ENCODE results near the gene EPN2.

EPN2 gene

GRCh38 chr17:19365833-19366636, 128.9 kb downstream of the EPN2 start:
- DNase-seq (ENCODE audit: low read depth in 3 of 3): no peak

DNA sequence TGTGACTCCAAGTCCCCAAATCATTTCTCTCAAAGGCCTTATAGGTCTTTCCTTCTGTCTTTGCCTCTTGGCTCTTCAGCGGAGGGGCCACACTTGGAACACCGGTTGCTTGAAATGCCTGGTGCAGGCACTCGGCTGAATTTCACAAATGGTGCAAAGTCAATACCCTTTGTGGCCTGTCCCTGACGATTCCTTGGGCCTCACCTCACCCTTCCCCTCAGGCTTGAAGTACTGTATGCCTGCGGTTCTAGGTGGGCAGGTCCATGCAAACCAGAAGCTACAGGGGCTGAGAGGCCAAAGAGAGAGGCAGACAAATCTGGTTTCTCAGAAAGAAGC, 129.4 kb downstream of the EPN2 start:
- DNase-seq (ENCODE audit: low read depth in 3 of 3): no peak

GRCh38 chr17:19368229-19368628, 131.1 kb downstream of the EPN2 start:
- DNase-seq (ENCODE audit: low read depth in 3 of 3): no peak

- DNase-seq (ENCODE audit: low read depth in 3 of 3): no peak
Observed at GRCh38 chr17:19369107-19369778, 132.1 kb downstream of the EPN2 start.

- no peak for DNase-seq (ENCODE audit: low read depth in 3 of 3)
Observed at GRCh38 chr17:19369846-19370492, 132.8 kb downstream of the EPN2 start.

GRCh38 chr17:19370493-19370960, 133.4 kb downstream of the EPN2 start:
- no peak for DNase-seq (ENCODE audit: low read depth in 3 of 3)

- no peak for DNase-seq (ENCODE audit: low read depth in 3 of 3)
Observed at GRCh38 chr17:19371259-19372010, 134.3 kb downstream of the EPN2 start.

DNA sequence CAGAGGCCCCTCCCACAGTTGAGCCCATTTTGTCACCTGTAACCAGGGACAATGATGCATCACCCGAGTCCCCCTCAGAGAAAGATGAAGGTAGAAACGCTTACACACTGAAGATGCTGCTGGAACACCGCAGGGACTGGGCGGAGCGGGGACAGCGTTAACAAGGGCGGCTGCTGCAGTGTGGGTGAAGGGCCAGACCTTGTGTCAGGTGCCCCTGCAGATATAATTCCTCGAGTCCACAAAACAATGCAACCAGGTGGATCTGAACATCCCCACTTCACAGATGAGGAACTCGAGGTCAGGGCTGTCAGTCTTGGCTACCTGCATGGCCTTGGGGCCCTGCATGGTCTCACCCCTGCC, 134.8 kb downstream of the EPN2 start:
- DNase-seq (ENCODE audit: low read depth in 3 of 3): no peak

DNA sequence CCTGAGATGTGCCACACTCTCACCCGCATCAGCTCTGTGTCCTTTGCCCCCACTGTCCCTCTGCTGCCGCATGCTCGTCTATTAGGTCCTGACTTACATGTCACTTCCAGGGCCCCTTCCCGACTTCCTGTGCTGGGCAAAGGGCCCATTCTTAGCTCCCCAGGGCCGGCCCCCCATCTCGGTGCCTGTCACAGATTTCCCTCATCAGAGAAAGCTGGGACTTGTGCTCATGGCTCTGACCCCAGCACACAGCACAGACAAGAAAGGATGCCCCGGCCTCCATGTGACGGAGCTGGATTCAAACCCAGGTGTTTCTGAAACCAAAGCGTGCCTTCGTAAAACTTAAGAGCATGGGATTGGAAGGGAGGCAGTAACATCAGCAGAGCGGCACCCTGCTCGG, 135.3 kb downstream of the EPN2 start:
- DNase-seq (ENCODE audit: low read depth in 3 of 3): no peak

- no peak for DNase-seq (ENCODE audit: low read depth in 3 of 3)
Observed at GRCh38 chr17:19372866-19373504, 135.8 kb downstream of the EPN2 start.

DNA sequence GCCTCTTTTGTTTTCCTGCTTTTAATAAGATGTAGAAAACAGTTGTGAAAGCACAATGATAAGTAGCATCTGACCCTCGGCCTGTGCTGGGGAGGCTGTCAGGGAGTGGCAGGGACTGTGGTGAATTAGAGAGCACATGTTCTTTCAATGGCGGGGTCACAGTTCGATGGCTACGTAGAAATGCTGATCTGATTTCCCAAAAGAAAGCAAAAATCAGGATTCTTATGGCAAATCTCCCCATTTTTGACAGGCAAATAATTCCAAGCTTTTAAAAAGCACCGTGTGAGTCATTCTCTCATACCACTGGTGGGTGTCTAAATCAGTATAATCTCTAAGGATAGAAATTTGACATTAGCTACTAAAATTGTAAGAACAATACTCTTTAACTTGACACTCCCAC, 137.0 kb downstream of the EPN2 start:
- no peak for DNase-seq (ENCODE audit: low read depth in 3 of 3)

- no peak for DNase-seq (ENCODE audit: low read depth in 3 of 3)
Observed at GRCh38 chr17:19375732-19376131, 138.6 kb downstream of the EPN2 start.

DNA sequence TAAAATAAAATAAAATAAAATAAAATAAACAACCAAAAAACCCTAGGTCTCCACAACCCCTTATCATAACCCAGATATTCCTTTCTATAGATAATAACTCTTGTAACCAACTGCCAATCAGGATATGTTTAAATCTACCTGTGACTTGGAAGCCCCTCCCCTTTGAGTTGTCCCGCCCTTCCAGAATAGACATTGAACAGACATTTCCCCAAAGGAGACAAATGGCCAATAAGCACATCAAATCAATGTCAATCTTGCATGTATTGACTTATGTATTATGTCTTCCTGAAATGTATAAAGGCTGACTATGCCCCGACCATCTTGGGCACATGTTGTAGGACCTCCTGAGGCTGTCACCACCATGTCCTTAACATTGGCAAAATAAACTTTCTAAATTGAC, 139.6 kb downstream of the EPN2 start:
- no peak for DNase-seq (ENCODE audit: low read depth in 3 of 3)

DNA sequence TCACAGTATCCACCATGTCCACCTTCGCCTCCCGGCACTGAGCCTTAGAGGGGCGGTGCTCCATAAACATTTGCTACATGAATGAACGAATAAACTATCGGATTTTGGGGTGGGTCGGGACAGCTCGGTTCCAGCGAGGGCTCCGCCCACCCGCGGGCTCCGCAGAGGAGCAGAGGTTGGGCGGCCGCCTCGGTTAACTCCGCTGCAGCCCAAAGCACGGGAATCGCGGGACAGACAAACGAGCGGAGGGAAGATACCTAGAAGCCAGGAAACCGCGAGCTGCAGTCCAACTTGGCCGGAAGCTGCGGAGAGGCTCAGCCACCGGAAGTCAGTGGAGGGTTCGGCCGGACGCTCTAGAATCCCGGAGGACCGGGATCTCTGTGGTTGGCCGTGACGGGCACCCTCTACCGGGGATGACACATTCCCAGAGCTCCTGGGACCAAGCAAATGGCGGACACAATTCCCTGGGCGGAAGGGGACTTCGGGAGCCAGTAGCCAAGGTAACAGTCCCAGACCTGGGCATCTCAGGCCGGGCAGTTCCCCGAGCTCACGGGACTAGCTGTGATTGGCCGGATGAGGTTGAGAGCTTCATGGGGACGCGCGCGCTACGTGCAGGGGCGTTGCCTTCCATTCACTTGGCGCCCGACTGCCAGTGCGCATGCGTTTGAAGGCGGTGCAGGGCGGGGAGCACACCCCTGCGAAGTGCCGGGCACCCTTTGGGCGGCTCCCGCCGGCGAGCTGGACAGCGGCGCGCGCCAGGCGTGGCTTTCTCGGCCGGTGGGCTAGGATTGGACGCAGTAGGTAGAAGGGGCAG, 140.6 kb downstream of the EPN2 start:
- peak; percentile 91 to 95 (median 93) for DNase-seq (ENCODE audit: low read depth in 3 of 3)

DNA sequence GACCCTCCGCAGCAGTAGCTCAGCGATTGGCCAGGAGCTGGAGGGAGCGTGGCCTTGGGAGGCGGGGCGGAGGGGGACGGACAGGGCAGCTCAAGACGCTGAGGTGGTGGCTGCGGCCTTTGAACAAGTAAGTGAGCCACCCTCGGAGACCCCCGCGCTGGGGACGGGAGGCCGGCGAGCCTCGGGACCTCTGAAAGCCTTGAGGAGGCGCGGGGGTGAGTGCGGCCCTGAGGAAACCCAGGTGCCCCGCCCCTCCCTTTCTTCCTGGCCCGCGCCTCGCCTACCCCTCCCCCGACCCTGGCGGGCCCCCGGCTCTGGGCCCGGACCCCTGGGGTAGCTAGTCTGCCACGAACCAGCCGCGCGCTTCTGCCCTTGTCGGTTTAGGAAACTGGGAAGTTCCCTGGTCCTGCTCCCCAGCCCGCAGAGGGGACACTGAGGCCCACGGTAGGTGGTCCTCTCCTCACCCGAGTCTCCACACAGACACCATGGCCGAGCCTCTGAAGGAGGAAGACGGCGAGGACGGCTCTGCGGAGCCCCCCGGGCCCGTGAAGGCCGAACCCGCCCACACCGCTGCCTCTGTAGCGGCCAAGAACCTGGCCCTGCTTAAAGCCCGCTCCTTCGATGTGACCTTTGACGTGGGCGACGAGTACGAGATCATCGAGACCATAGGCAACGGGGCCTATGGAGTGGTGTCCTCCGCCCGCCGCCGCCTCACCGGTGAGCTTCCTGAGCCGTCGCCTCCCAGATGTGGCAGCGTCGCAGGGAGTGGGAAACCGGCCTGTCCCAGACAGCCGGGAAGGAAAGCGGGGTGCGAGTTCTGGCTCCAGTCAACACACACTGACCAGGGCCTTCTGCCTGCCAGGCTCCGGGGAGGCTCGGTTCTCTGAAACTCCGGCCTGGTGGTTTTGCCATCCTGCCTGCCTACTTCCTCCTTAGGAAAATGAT, 141.5 kb downstream of the EPN2 start, which contains the start of gene MAPK7:
MAPK7 (plus strand) TSS at position 83 of the 945 bp plus-strand sequence; CDS start at position 486, 403 bp downstream.
- DNase-seq (ENCODE audit: low read depth in 3 of 3): no peak

GRCh38 chr17:19379361-19380065, 142.3 kb downstream of the EPN2 start:
- no peak for DNase-seq (ENCODE audit: low read depth in 3 of 3)

DNA sequence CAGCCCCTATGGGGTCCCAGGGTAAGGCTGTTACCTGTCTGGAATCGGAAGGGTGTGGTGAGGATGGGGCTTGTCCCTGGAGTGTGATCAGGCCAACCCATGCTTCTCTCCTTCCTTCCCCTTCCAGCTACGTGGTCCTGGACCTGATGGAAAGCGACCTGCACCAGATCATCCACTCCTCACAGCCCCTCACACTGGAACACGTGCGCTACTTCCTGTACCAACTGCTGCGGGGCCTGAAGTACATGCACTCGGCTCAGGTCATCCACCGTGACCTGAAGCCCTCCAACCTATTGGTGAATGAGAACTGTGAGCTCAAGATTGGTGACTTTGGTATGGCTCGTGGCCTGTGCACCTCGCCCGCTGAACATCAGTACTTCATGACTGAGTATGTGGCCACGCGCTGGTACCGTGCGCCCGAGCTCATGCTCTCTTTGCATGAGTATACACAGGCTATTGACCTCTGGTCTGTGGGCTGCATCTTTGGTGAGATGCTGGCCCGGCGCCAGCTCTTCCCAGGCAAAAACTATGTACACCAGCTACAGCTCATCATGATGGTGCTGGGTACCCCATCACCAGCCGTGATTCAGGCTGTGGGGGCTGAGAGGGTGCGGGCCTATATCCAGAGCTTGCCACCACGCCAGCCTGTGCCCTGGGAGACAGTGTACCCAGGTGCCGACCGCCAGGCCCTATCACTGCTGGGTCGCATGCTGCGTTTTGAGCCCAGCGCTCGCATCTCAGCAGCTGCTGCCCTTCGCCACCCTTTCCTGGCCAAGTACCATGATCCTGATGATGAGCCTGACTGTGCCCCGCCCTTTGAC, 143.5 kb downstream of the EPN2 start:
- no peak for DNase-seq (ENCODE audit: low read depth in 3 of 3)

DNA sequence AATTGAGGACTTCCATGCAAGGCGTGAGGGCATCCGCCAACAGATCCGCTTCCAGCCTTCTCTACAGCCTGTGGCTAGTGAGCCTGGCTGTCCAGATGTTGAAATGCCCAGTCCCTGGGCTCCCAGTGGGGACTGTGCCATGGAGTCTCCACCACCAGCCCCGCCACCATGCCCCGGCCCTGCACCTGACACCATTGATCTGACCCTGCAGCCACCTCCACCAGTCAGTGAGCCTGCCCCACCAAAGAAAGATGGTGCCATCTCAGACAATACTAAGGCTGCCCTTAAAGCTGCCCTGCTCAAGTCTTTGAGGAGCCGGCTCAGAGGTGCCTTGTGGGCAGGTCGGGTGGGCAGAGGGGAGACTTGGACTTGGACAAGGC, 144.2 kb downstream of the EPN2 start:
- DNase-seq (ENCODE audit: low read depth in 3 of 3): no peak

All from stimulated activated CD4-positive, alpha-beta T cell treated with anti-CD3 and anti-CD28 coated beads, TNF-alpha, amount 100 ng/mL, for 48 hours (primary cell).